GM23338 (cell line): ENCODE results near the gene LRFN4. TPM values are rescaled to one million over a fixed set of nuclear protein-coding genes. Genes with fewer than 3 reads are reported as not detected.

ENCODE experiments used
- ATAC-seq: fragments of 200-7000 bp; cut with Tn5 transposase; 3 replicates; pipeline ENCODE4 v1.9.1; 2020
- DNase-seq: peaks from one replicate; pipeline ENCODE4 v3.0.0-alpha.2; 2015; ENCODE audit warnings: low spot score
- H2AFZ ChIP-seq: fragments of 200-600 bp; sonication (generic); 2 replicates; pipeline ENCODE4 v1.8.0; 2016; ENCODE audit warnings: antibody characterized with exemption, mild to moderate bottlenecking, moderate library complexity
- H3F3A ChIP-seq: fragments of 200-600 bp; sonication (generic); replicated peaks from 2 replicates; pipeline ENCODE4 v1.8.0; 2017; ENCODE audit warnings: antibody characterized with exemption, mixed run types, low read depth
- H3K27ac ChIP-seq: fragments of 200-600 bp; sonication (generic); 2 replicates; pipeline ENCODE4 v1.6.1; 2016; ENCODE audit warnings: low read depth
- H3K27me3 ChIP-seq: fragments of 200-600 bp; sonication (generic); 2 replicates; pipeline ENCODE4 v1.8.0; 2016; ENCODE audit warnings: mild to moderate bottlenecking, mixed run types, moderate library complexity; ENCODE audit not compliant: insufficient read depth
- H3K36me3 ChIP-seq: fragments of 200-600 bp; sonication (generic); 2 replicates; pipeline ENCODE4 v1.8.0; 2016; ENCODE audit warnings: mild to moderate bottlenecking; ENCODE audit not compliant: insufficient read depth
- H3K4me1 ChIP-seq: fragments of 200-600 bp; sonication (generic); 2 replicates; pipeline ENCODE4 v1.8.0; 2016; ENCODE audit warnings: mild to moderate bottlenecking, moderate library complexity; ENCODE audit not compliant: insufficient read depth
- H3K4me2 ChIP-seq: fragments of 200-600 bp; sonication (generic); 2 replicates; pipeline ENCODE4 v1.7.1; 2017; ENCODE audit warnings: mixed run types
- H3K4me3 ChIP-seq: fragments of 200-600 bp; sonication (generic); 2 replicates; pipeline ENCODE4 v1.6.1; 2016; ENCODE audit warnings: mixed run types
- H3K79me2 ChIP-seq: fragments of 200-600 bp; sonication (generic); replicated peaks from 2 replicates; pipeline ENCODE4 v1.8.0; 2017; ENCODE audit warnings: mild to moderate bottlenecking; ENCODE audit not compliant: insufficient read depth
- H3K9me2 ChIP-seq: fragments of 200-600 bp; sonication (generic); 2 replicates; pipeline ENCODE4 v1.8.0; 2017; ENCODE audit not compliant: insufficient read depth
- H4K20me1 ChIP-seq: fragments of 200-600 bp; sonication (generic); replicated peaks from 2 replicates; pipeline ENCODE4 v1.8.0; 2017; ENCODE audit warnings: mild to moderate bottlenecking; ENCODE audit not compliant: insufficient read depth
- H3K27ac Mint-ChIP-seq: 2 replicates; pipeline ENCODE4 v1.8.0; 2020; ENCODE audit warnings: inconsistent platforms, mild to moderate bottlenecking, moderate library complexity, mixed read lengths
- H3K27me3 Mint-ChIP-seq: 3 replicates; pipeline ENCODE4 v1.8.0; 2022; ENCODE audit warnings: low read depth, mild to moderate bottlenecking, moderate library complexity, mixed read lengths, inconsistent platforms; ENCODE audit not compliant: insufficient read depth, poor library complexity
- H3K36me3 Mint-ChIP-seq: 3 replicates; pipeline ENCODE4 v1.8.0; 2021; ENCODE audit warnings: low read depth, mild to moderate bottlenecking, inconsistent platforms, moderate library complexity, mixed read lengths
- H3K4me1 Mint-ChIP-seq: 3 replicates; pipeline ENCODE4 v1.8.0; 2020; ENCODE audit warnings: mild to moderate bottlenecking, inconsistent platforms, mixed read lengths
- H3K4me3 Mint-ChIP-seq: 3 replicates; pipeline ENCODE4 v1.8.0; 2021; ENCODE audit warnings: moderate library complexity, mild to moderate bottlenecking, inconsistent platforms, mixed read lengths
- H3K9me3 Mint-ChIP-seq: 3 replicates; pipeline ENCODE4 v1.8.0; 2020; ENCODE audit warnings: moderate library complexity, mild to moderate bottlenecking, inconsistent platforms, mixed read lengths
- CREB1 ChIP-seq: fragments of 250-450 bp; sonication (Bioruptor Pico); IDR thresholded peaks from 2 replicates; pipeline ENCODE4 v1.5.0; 2020; ENCODE audit warnings: low read depth, mild to moderate bottlenecking, moderate library complexity
- CTCF ChIP-seq, 2 experiments: fragments of 200-600 bp in 1 of 2; sonication (generic) in 1 of 2; conservative IDR thresholded peaks; 2 replicates each; pipeline versions ENCODE4 v1.5.1 to v1.6.1; 2016 to 2017; ENCODE audit warnings: antibody characterized with exemption in 2 of 2, low read depth in 2 of 2, mild to moderate bottlenecking in 2 of 2, moderate library complexity in 1 of 2
- ETS1 ChIP-seq: IDR thresholded peaks from 2 replicates; pipeline ENCODE4 v1.6.1; 2016; ENCODE audit warnings: antibody characterized with exemption
- EZH2 ChIP-seq: fragments of 200-600 bp; sonication (generic); IDR thresholded peaks from one replicate; pipeline ENCODE4 v1.8.0; 2017; ENCODE audit warnings: antibody characterized with exemption, mild to moderate bottlenecking, low read depth; ENCODE audit not compliant: unreplicated experiment
- EZH2phosphoT487 ChIP-seq: fragments of 200-600 bp; sonication (generic); IDR thresholded peaks from one replicate; pipeline ENCODE4 v1.8.1; 2018; ENCODE audit warnings: antibody characterized with exemption; ENCODE audit not compliant: unreplicated experiment
- NANOG ChIP-seq: IDR thresholded peaks from 2 replicates; pipeline ENCODE4 v1.6.1; 2016; ENCODE audit warnings: antibody characterized with exemption, borderline replicate concordance
- POLR2AphosphoS5 ChIP-seq: IDR thresholded peaks from 2 replicates; pipeline ENCODE4 v1.6.1; 2016; ENCODE audit warnings: antibody characterized with exemption, low read depth
- STAT1 ChIP-seq: IDR thresholded peaks from one replicate; pipeline ENCODE4 v1.6.1; 2016; ENCODE audit warnings: antibody characterized with exemption; ENCODE audit not compliant: unreplicated experiment
- ZNF114 ChIP-seq: fragments of 250-450 bp; sonication (Bioruptor Pico); IDR thresholded peaks from 2 replicates; pipeline ENCODE4 v1.5.0; 2020; ENCODE audit warnings: mild to moderate bottlenecking, moderate library complexity
- ZNF331 ChIP-seq: fragments of 250-450 bp; sonication (Bioruptor Pico); IDR thresholded peaks from 2 replicates; pipeline ENCODE4 v1.5.0; 2020; ENCODE audit warnings: low read depth, mild to moderate bottlenecking, moderate library complexity
- polyA plus RNA-seq: library from polyadenylated mRNA; unstranded; fragments of >200 nt; fragmentation: Nextera tagmentation; extraction: Ambion mirVana; gene quantifications from 2 replicates; pipeline ENCODE4 v1.2.1, GENCODE V29; 2016
- total RNA-seq: library from RNA; depleted of rRNA; stranded (reverse); fragments of >200 nt; shearing (Covaris generic); gene quantifications from 2 replicates; pipeline ENCODE4 v1.2.3, GENCODE V29; 2014
- TF ChIP-seq, protein P1 (sequence below): fragments of 250-450 bp; sonication (Bioruptor Pico); IDR thresholded peaks from 2 replicates; pipeline ENCODE4 v1.5.0; 2020; ENCODE audit warnings: mild to moderate bottlenecking, moderate library complexity
- TF ChIP-seq, protein P2 (sequence below): IDR thresholded peaks from one replicate; pipeline ENCODE4 v1.6.1; 2018; ENCODE audit warnings: antibody characterized with exemption; ENCODE audit not compliant: unreplicated experiment

The LRFN4 gene
- total and polyA plus RNA-seq, 2 experiments from 2014 or later = 9.8 to 63.5 TPM

- H3K27ac ChIP-seq = no peak overlapping the region
Measured at GRCh38 chr11:66885950-66886440, 29.1 kb downstream of the LRFN4 start.

More at GRCh38 chr11:66885950-66886440, 29.1 kb downstream of the LRFN4 start:
- Histone ChIP-seq H3K4me2 (no peak overlapping the region), H3K4me3 (no peak overlapping the region), H3K27me3 (no peaks in the 10 kb centered on the region), H4K20me1 (no peaks in the 10 kb centered on the region), H3K9me2 (no peaks in the 10 kb centered on the region), H2AFZ (no peak overlapping the region), H3F3A (no peaks in the 10 kb centered on the region), H3K79me2 (no peaks in the 10 kb centered on the region), H3K4me1 (peaks cover 7% of the 10 kb centered on the region; the same call in 1 of the 2 replicates), H3K36me3 (no peaks in the 10 kb centered on the region)
- TF ChIP-seq ZNF114 (CRISPR knock-in tag) (no peak), POLR2AphosphoS5 (no peak), ETS1 (no peak), CREB1 (CRISPR knock-in tag) (no peak), ZNF331 (no peak), STAT1 (no peak), NANOG (no peak), EZH2phosphoT487 (no peak), CTCF (conservative IDR thresholded peaks at IDR 0.05; ENCODE audit: low read depth in 2 of 2) (no peak), EZH2 (no peak)
- TF ChIP-seq, protein P1, sequence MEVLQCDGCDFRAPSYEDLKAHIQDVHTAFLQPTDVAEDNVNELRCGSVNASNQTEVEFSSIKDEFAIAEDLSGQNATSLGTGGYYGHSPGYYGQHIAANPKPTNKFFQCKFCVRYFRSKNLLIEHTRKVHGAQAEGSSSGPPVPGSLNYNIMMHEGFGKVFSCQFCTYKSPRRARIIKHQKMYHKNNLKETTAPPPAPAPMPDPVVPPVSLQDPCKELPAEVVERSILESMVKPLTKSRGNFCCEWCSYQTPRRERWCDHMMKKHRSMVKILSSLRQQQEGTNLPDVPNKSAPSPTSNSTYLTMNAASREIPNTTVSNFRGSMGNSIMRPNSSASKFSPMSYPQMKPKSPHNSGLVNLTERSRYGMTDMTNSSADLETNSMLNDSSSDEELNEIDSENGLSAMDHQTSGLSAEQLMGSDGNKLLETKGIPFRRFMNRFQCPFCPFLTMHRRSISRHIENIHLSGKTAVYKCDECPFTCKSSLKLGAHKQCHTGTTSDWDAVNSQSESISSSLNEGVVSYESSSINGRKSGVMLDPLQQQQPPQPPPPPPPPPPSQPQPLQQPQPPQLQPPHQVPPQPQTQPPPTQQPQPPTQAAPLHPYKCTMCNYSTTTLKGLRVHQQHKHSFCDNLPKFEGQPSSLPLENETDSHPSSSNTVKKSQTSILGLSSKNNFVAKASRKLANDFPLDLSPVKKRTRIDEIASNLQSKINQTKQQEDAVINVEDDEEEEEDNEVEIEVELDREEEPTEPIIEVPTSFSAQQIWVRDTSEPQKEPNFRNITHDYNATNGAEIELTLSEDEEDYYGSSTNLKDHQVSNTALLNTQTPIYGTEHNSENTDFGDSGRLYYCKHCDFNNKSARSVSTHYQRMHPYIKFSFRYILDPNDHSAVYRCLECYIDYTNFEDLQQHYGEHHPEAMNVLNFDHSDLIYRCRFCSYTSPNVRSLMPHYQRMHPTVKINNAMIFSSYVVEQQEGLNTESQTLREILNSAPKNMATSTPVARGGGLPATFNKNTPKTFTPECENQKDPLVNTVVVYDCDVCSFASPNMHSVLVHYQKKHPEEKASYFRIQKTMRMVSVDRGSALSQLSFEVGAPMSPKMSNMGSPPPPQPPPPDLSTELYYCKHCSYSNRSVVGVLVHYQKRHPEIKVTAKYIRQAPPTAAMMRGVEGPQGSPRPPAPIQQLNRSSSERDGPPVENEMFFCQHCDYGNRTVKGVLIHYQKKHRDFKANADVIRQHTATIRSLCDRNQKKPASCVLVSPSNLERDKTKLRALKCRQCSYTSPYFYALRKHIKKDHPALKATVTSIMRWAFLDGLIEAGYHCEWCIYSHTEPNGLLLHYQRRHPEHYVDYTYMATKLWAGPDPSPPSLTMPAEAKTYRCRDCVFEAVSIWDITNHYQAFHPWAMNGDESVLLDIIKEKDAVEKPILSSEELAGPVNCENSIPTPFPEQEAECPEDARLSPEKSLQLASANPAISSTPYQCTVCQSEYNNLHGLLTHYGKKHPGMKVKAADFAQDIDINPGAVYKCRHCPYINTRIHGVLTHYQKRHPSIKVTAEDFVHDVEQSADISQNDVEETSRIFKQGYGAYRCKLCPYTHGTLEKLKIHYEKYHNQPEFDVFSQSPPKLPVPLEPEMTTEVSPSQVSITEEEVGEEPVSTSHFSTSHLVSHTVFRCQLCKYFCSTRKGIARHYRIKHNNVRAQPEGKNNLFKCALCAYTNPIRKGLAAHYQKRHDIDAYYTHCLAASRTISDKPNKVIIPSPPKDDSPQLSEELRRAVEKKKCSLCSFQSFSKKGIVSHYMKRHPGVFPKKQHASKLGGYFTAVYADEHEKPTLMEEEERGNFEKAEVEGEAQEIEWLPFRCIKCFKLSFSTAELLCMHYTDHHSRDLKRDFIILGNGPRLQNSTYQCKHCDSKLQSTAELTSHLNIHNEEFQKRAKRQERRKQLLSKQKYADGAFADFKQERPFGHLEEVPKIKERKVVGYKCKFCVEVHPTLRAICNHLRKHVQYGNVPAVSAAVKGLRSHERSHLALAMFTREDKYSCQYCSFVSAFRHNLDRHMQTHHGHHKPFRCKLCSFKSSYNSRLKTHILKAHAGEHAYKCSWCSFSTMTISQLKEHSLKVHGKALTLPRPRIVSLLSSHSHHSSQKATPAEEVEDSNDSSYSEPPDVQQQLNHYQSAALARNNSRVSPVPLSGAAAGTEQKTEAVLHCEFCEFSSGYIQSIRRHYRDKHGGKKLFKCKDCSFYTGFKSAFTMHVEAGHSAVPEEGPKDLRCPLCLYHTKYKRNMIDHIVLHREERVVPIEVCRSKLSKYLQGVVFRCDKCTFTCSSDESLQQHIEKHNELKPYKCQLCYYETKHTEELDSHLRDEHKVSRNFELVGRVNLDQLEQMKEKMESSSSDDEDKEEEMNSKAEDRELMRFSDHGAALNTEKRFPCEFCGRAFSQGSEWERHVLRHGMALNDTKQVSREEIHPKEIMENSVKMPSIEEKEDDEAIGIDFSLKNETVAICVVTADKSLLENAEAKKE = no peak
- TF ChIP-seq, protein P2, sequence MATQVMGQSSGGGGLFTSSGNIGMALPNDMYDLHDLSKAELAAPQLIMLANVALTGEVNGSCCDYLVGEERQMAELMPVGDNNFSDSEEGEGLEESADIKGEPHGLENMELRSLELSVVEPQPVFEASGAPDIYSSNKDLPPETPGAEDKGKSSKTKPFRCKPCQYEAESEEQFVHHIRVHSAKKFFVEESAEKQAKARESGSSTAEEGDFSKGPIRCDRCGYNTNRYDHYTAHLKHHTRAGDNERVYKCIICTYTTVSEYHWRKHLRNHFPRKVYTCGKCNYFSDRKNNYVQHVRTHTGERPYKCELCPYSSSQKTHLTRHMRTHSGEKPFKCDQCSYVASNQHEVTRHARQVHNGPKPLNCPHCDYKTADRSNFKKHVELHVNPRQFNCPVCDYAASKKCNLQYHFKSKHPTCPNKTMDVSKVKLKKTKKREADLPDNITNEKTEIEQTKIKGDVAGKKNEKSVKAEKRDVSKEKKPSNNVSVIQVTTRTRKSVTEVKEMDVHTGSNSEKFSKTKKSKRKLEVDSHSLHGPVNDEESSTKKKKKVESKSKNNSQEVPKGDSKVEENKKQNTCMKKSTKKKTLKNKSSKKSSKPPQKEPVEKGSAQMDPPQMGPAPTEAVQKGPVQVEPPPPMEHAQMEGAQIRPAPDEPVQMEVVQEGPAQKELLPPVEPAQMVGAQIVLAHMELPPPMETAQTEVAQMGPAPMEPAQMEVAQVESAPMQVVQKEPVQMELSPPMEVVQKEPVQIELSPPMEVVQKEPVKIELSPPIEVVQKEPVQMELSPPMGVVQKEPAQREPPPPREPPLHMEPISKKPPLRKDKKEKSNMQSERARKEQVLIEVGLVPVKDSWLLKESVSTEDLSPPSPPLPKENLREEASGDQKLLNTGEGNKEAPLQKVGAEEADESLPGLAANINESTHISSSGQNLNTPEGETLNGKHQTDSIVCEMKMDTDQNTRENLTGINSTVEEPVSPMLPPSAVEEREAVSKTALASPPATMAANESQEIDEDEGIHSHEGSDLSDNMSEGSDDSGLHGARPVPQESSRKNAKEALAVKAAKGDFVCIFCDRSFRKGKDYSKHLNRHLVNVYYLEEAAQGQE = no peak
- no peaks in the 10 kb centered on the region for H3K9me3 Mint-ChIP-seq
- H3K4me1 Mint-ChIP-seq = peaks cover 39% of the 10 kb centered on the region
- no peak for DNase-seq
- H3K36me3 Mint-ChIP-seq = no peaks in the 10 kb centered on the region; the same call in 2 of the 3 replicates
- no peak overlapping the region; the same call in 1 of the 2 replicates for H3K27ac Mint-ChIP-seq
- peaks cover 7% of the 10 kb centered on the region for H3K27me3 Mint-ChIP-seq
- no peak for ATAC-seq
- H3K4me3 Mint-ChIP-seq = no peak overlapping the region
